GM12865 (cell line): ENCODE data around the gene TRPC3.

Source experiments
- DNase-seq: peaks from one replicate; pipeline ENCODE4 v3.0.0; 2010; ENCODE audit warnings: low read depth
- H3K4me3 ChIP-seq: 2 replicates; pipeline ENCODE4 v1.5.1; 2011; ENCODE audit warnings: mild to moderate bottlenecking, low read depth, low read length, control low read depth
- CTCF ChIP-seq: IDR thresholded peaks from 2 replicates; pipeline ENCODE4 v1.5.1; 2011; ENCODE audit warnings: low read length, control low read depth, low read depth, inconsistent platforms; ENCODE audit not compliant: insufficient read depth; ENCODE audit errors: missing control alignments

The TRPC3 gene

GRCh38 chr4:121863799-121864198 is 88.1 kb downstream of the TRPC3 start:
- no peak overlapping the region for H3K4me3 ChIP-seq
- no peak for TF ChIP-seq CTCF
- DNase-seq, result no peak

GRCh38 chr4:121861426-121861825 is 90.4 kb downstream of the TRPC3 start:
- no peak for TF ChIP-seq CTCF
- DNase-seq, result no peak
- no peak overlapping the region for H3K4me3 ChIP-seq

GRCh38 chr4:121860121-121860520 is 91.7 kb downstream of the TRPC3 start:
- TF ChIP-seq CTCF, result no peak
- no peak for DNase-seq
- H3K4me3 ChIP-seq, result no peak overlapping the region

GRCh38 chr4:121851354-121851753 is 100.5 kb downstream of the TRPC3 start:
- H3K4me3 ChIP-seq, result no peak overlapping the region
- no peak for DNase-seq
- no peak for TF ChIP-seq CTCF

- no peak for TF ChIP-seq CTCF
- DNase-seq, result no peak
Observed at GRCh38 chr4:121846662-121847061, 105.2 kb downstream of the TRPC3 start.

GRCh38 chr4:121842862-121843261 is 109.0 kb downstream of the TRPC3 start:
- H3K4me3 ChIP-seq, result no peak overlapping the region

More at GRCh38 chr4:121846662-121847061, 105.2 kb downstream of the TRPC3 start:
- H3K4me3 ChIP-seq, result no peak overlapping the region

More at GRCh38 chr4:121842862-121843261, 109.0 kb downstream of the TRPC3 start:
- TF ChIP-seq CTCF, result no peak
- no peak for DNase-seq
